OCI-LY1 (cell line): ENCODE results near the gene YDJC.

Experiments used
- H2AFZ ChIP-seq: fragments of 200-600 bp; sonication (generic), shearing (Covaris generic); 2 replicates; pipeline ENCODE4 v1.6.0; 2014; ENCODE audit warnings: antibody characterized with exemption, mild to moderate bottlenecking, low read length
- H3F3A ChIP-seq: fragments of 200-600 bp; sonication (generic), shearing (Covaris generic); 2 replicates; pipeline ENCODE4 v1.6.0; 2014; ENCODE audit warnings: mild to moderate bottlenecking, antibody characterized with exemption, low read length, moderate library complexity; ENCODE audit not compliant: insufficient read depth
- H3K27ac ChIP-seq: fragments of 200-600 bp; sonication (generic); 2 replicates; pipeline ENCODE4 v1.5.1; 2014; ENCODE audit warnings: low read length, mixed run types, mild to moderate bottlenecking, low read depth; ENCODE audit not compliant: poor library complexity, severe bottlenecking
- H3K27me3 ChIP-seq: fragments of 200-600 bp; sonication (generic); 2 replicates; pipeline ENCODE4 v1.6.0; 2014; ENCODE audit warnings: antibody characterized with exemption, mild to moderate bottlenecking, low read length, moderate library complexity; ENCODE audit not compliant: insufficient read depth
- H3K36me3 ChIP-seq: fragments of 200-600 bp; sonication (generic); 2 replicates; pipeline ENCODE4 v1.6.1; 2014; ENCODE audit warnings: mild to moderate bottlenecking, antibody characterized with exemption, low read length, moderate library complexity, mixed read lengths; ENCODE audit not compliant: insufficient read depth
- H3K4me1 ChIP-seq: fragments of 200-600 bp; sonication (generic); 2 replicates; pipeline ENCODE4 v1.5.1; 2014; ENCODE audit warnings: mild to moderate bottlenecking, low read length, moderate library complexity; ENCODE audit not compliant: insufficient read depth, severe bottlenecking
- H3K4me2 ChIP-seq: fragments of 200-600 bp; sonication (generic), shearing (Covaris generic); 2 replicates; pipeline ENCODE4 v1.6.1; 2014; ENCODE audit warnings: low read length
- H3K4me3 ChIP-seq: fragments of 200-600 bp; sonication (generic); 2 replicates; pipeline ENCODE4 v1.5.1; 2014; ENCODE audit warnings: low read length, low read depth, mild to moderate bottlenecking, mixed read lengths; ENCODE audit not compliant: poor library complexity, severe bottlenecking
- H3K79me2 ChIP-seq: fragments of 200-600 bp; shearing (Covaris generic); 2 replicates; pipeline ENCODE4 v1.6.1; 2016; ENCODE audit warnings: mixed run types, low read length, mixed read lengths; ENCODE audit not compliant: insufficient read depth
- H3K9ac ChIP-seq: fragments of 200-600 bp; sonication (generic), shearing (Covaris generic); 2 replicates; pipeline ENCODE4 v1.6.1; 2014; ENCODE audit warnings: mild to moderate bottlenecking, low read length, mixed read lengths
- H3K9me2 ChIP-seq: fragments of 200-600 bp; sonication (generic), shearing (Covaris generic); 2 replicates; pipeline ENCODE4 v1.6.1; 2014; ENCODE audit warnings: low read depth, mild to moderate bottlenecking, low read length, mixed read lengths
- H3K9me3 ChIP-seq: fragments of 200-600 bp; shearing (Covaris generic); 2 replicates; pipeline ENCODE4 v1.6.1; 2014; ENCODE audit warnings: low read length, mixed read lengths
- H4K20me1 ChIP-seq: fragments of 200-600 bp; sonication (generic), shearing (Covaris generic); 2 replicates; pipeline ENCODE4 v1.6.0; 2016; ENCODE audit warnings: mild to moderate bottlenecking, low read length; ENCODE audit not compliant: insufficient read depth
- EZH2 ChIP-seq: fragments of 200-600 bp; sonication (generic), shearing (Covaris generic); IDR thresholded peaks from 2 replicates; pipeline ENCODE4 v1.8.0; 2017; ENCODE audit warnings: borderline replicate concordance, mixed run types, mild to moderate bottlenecking, antibody characterized with exemption, low read length, moderate library complexity, mixed read lengths
- TF ChIP-seq, protein P1 (sequence below): fragments of 200-600 bp; sonication (generic), shearing (Covaris generic); IDR thresholded peaks from 2 replicates; pipeline ENCODE4 v1.5.1; 2017; ENCODE audit warnings: mild to moderate bottlenecking, antibody characterized with exemption, low read length, moderate library complexity, mixed read lengths

Gene YDJC

DNA sequence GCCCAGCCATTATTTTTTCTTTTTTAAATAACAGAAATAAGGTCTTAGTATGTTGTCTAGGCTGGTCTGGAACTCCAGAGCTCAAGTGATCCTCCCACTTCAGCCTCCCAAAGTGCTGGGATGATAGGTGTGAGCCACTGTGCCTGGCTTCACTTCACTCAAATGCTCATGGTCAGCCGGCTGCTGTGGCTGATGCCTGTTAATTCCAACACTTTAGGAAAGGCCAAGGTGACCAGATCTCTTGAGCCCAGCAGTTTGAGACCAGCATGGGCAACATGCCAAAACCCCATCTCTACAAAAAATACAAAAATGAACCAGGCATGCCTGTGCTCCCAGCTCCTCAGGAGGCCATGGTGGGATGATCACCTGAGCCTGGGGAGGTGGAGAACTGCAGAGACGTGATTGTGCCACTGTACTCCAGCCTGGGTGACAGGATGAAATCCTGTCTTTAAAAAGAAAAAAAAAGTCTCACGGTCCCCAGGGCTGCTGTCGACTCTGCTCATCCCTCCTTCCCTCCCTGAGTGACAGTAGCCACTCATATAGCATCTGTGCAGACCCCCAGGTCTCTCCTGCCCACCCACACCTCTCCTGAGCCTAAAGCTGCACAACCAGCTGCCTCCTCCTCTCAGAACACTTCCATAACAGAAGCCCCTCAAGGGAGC, 3.6 kb downstream of the YDJC start:
- H3K36me3 ChIP-seq, result peaks cover 47% of the 10 kb centered on the region
- TF ChIP-seq, protein P1, sequence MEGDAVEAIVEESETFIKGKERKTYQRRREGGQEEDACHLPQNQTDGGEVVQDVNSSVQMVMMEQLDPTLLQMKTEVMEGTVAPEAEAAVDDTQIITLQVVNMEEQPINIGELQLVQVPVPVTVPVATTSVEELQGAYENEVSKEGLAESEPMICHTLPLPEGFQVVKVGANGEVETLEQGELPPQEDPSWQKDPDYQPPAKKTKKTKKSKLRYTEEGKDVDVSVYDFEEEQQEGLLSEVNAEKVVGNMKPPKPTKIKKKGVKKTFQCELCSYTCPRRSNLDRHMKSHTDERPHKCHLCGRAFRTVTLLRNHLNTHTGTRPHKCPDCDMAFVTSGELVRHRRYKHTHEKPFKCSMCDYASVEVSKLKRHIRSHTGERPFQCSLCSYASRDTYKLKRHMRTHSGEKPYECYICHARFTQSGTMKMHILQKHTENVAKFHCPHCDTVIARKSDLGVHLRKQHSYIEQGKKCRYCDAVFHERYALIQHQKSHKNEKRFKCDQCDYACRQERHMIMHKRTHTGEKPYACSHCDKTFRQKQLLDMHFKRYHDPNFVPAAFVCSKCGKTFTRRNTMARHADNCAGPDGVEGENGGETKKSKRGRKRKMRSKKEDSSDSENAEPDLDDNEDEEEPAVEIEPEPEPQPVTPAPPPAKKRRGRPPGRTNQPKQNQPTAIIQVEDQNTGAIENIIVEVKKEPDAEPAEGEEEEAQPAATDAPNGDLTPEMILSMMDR, result no peak
- no peak for TF ChIP-seq EZH2
- peak overlapping the region; percentile 4; the same call in 1 of the 2 replicates for H3K9ac ChIP-seq
- H3K27me3 ChIP-seq, result no peaks in the 10 kb centered on the region
- H3K79me2 ChIP-seq, result peaks cover 4% of the 10 kb centered on the region; the same call in 1 of the 2 replicates
- no peaks in the 10 kb centered on the region for H3K9me2 ChIP-seq
- no peaks in the 10 kb centered on the region for H4K20me1 ChIP-seq
- H3K4me3 ChIP-seq, result no peak overlapping the region
- no peak overlapping the region for H2AFZ ChIP-seq
- peaks cover 6% of the 10 kb centered on the region; the same call in 1 of the 2 replicates for H3F3A ChIP-seq
- H3K4me2 ChIP-seq, result peak overlapping the region; percentile 23; the same call in 1 of the 2 replicates
- H3K9me3 ChIP-seq, result no peaks in the 10 kb centered on the region
- peaks cover 55% of the 10 kb centered on the region for H3K4me1 ChIP-seq
- peak overlapping the region; percentile 59 for H3K27ac ChIP-seq

DNA sequence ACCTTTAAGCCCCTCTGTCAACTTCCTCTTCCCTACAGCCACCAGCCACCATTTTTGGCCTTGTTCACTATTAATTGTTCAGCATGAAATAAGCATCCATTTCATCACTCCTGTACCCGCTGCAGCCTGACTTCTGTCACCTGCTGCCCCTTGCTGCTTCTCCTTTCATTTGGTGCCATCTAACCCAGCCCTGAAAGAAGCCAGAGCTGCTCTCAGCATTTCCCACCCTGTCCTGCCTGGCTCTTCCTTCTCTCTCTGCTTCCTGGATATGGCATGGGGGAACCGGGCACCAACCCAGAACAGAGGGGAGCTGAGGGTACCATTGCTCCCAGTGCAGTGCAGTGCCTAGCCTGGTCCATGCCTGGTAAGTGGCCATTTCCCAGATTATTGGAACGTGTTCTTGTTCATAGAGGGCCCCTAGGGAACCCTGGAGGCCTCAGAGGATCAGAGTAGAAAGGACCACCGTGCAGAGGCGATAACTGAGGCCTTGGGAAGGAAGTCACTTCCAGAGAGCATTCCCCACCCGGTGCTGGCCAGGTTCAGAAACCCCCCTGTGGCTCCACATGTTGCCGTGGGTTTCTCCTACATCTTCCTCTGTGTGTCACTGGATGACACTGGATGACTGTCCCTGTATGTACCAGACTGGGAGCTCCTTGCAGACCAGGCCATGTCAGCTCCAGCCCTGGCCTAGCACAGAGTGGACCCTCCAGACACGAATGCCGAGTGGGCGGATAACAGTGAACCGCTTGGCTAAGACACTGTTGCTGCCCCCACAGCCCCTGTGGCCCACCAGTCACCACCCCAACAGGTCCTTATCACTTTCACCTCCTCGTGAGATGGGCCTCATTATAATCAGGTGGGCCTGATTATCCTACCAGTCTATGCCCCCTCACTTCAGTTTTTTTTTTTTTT, 4.7 kb downstream of the YDJC start:
- Histone ChIP-seq H3K4me3 (no peak overlapping the region), H3F3A (peaks cover 6% of the 10 kb centered on the region; the same call in 1 of the 2 replicates), H3K36me3 (peaks cover 54% of the 10 kb centered on the region), H3K9me3 (no peaks in the 10 kb centered on the region), H3K4me2 (peak overlapping the region; percentile 0; the same call in 1 of the 2 replicates), H4K20me1 (no peaks in the 10 kb centered on the region), H3K9me2 (no peaks in the 10 kb centered on the region), H3K27ac (peak overlapping the region; percentile 57), H2AFZ (no peak overlapping the region), H3K4me1 (peaks cover 50% of the 10 kb centered on the region), H3K79me2 (peaks cover 4% of the 10 kb centered on the region; the same call in 1 of the 2 replicates), H3K27me3 (no peaks in the 10 kb centered on the region), H3K9ac (no peak overlapping the region; the same call in 1 of the 2 replicates)
- TF ChIP-seq, protein P1, result no peak
- TF ChIP-seq EZH2, result no peak

GRCh38 chr22:21624120-21624879, 5.5 kb downstream of the YDJC start:
- Histone ChIP-seq H3K79me2 (peaks cover 4% of the 10 kb centered on the region; the same call in 1 of the 2 replicates), H3F3A (peaks cover 6% of the 10 kb centered on the region; the same call in 1 of the 2 replicates), H3K36me3 (peaks cover 54% of the 10 kb centered on the region), H3K9me3 (no peaks in the 10 kb centered on the region), H3K4me1 (peaks cover 49% of the 10 kb centered on the region), H3K4me3 (no peak overlapping the region), H3K9me2 (no peaks in the 10 kb centered on the region), H3K27me3 (no peaks in the 10 kb centered on the region), H2AFZ (no peak overlapping the region), H3K9ac (no peak overlapping the region; the same call in 1 of the 2 replicates), H4K20me1 (no peaks in the 10 kb centered on the region), H3K4me2 (no peak overlapping the region), H3K27ac (peak overlapping the region; percentile 57)
- TF ChIP-seq EZH2, result no peak
- TF ChIP-seq, protein P1, result peak; percentile 88
